ENCODE data around the gene LINC01488.

Gene LINC01488

DNA sequence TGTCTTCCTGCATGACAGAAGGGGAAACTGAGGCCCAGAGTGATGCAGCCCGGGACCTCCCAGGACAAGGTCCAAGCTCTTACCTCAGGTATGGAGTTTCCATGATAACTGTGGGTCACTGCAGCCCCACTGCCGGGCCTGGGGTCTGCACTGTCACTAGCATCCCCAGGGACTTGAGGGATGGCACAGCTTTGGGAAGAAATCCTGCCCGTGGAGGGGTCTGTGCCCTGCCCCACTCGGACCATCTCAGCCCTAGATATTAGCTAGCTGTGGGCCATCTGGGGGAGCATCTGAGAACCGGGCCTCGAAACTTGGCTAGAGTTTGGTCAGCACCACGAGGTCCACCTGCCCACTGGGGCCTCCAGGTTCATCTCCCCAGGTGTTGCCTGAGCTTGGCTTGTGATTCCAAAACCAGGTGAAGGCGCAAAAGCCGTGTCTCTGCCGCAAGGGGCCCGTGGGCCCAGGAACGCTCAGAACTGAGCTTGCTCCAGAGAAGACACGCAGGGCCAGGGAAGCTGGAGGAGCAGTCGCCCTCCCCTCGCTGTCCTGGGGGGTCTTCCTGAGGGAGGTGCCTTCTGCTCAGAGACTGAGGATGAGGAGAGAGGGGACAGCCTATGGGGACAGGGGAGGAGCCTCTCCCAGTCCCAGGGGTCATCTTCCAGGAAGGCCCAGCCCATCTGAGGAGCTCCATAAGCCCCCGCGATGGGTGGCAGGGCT lies 4.8 kb downstream of the LINC01488 start:
- ATAC-seq, result no peak
- TF ChIP-seq, protein P1, sequence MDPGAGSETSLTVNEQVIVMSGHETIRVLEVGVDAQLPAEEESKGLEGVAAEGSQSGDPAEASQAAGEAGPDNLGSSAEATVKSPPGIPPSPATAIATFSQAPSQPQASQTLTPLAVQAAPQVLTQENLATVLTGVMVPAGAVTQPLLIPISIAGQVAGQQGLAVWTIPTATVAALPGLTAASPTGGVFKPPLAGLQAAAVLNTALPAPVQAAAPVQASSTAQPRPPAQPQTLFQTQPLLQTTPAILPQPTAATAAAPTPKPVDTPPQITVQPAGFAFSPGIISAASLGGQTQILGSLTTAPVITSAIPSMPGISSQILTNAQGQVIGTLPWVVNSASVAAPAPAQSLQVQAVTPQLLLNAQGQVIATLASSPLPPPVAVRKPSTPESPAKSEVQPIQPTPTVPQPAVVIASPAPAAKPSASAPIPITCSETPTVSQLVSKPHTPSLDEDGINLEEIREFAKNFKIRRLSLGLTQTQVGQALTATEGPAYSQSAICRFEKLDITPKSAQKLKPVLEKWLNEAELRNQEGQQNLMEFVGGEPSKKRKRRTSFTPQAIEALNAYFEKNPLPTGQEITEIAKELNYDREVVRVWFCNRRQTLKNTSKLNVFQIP (CRISPR knock-in tag; IDR thresholded peaks at IDR 0.05; ENCODE audit: borderline replicate concordance, low read depth), result no peak
- TF ChIP-seq BACH2 (CRISPR knock-in tag; IDR thresholded peaks at IDR 0.05; ENCODE audit: borderline replicate concordance) (no peak), ZFP3 (CRISPR knock-in tag; IDR thresholded peaks at IDR 0.05) (no peak), ZNF565 (CRISPR knock-in tag; conservative IDR thresholded peaks at IDR 0.05; ENCODE audit: low read depth) (no peak), ZFP30 (CRISPR knock-in tag; IDR thresholded peaks at IDR 0.05) (no peak), ZNF70 (CRISPR knock-in tag; IDR thresholded peaks at IDR 0.05) (no peak), ARNTL (CRISPR knock-in tag; IDR thresholded peaks at IDR 0.05; ENCODE audit: borderline replicate concordance, low read depth) (no peak), SNAI2 (CRISPR knock-in tag; IDR thresholded peaks at IDR 0.05) (no peak), ISL1 (CRISPR knock-in tag; IDR thresholded peaks at IDR 0.05) (no peak), CSDC2 (CRISPR knock-in tag; IDR thresholded peaks at IDR 0.05) (no peak), TCF4 (CRISPR knock-in tag; IDR thresholded peaks at IDR 0.05; ENCODE audit: borderline replicate concordance) (no peak), RARB (CRISPR knock-in tag; IDR thresholded peaks at IDR 0.05) (no peak), OSR1 (CRISPR knock-in tag; IDR thresholded peaks at IDR 0.05) (no peak), ZNF8 (CRISPR knock-in tag; IDR thresholded peaks at IDR 0.05) (no peak), ESRRG (CRISPR knock-in tag; IDR thresholded peaks at IDR 0.05) (no peak), GLIS3 (CRISPR knock-in tag; IDR thresholded peaks at IDR 0.05) (no peak), ZC3H10 (CRISPR knock-in tag; IDR thresholded peaks at IDR 0.05) (no peak)
- TF ChIP-seq, protein P2, sequence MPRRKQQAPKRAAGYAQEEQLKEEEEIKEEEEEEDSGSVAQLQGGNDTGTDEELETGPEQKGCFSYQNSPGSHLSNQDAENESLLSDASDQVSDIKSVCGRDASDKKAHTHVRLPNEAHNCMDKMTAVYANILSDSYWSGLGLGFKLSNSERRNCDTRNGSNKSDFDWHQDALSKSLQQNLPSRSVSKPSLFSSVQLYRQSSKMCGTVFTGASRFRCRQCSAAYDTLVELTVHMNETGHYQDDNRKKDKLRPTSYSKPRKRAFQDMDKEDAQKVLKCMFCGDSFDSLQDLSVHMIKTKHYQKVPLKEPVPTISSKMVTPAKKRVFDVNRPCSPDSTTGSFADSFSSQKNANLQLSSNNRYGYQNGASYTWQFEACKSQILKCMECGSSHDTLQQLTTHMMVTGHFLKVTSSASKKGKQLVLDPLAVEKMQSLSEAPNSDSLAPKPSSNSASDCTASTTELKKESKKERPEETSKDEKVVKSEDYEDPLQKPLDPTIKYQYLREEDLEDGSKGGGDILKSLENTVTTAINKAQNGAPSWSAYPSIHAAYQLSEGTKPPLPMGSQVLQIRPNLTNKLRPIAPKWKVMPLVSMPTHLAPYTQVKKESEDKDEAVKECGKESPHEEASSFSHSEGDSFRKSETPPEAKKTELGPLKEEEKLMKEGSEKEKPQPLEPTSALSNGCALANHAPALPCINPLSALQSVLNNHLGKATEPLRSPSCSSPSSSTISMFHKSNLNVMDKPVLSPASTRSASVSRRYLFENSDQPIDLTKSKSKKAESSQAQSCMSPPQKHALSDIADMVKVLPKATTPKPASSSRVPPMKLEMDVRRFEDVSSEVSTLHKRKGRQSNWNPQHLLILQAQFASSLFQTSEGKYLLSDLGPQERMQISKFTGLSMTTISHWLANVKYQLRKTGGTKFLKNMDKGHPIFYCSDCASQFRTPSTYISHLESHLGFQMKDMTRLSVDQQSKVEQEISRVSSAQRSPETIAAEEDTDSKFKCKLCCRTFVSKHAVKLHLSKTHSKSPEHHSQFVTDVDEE (CRISPR knock-in tag; IDR thresholded peaks at IDR 0.05), result no peak
- TF ChIP-seq, protein P3, sequence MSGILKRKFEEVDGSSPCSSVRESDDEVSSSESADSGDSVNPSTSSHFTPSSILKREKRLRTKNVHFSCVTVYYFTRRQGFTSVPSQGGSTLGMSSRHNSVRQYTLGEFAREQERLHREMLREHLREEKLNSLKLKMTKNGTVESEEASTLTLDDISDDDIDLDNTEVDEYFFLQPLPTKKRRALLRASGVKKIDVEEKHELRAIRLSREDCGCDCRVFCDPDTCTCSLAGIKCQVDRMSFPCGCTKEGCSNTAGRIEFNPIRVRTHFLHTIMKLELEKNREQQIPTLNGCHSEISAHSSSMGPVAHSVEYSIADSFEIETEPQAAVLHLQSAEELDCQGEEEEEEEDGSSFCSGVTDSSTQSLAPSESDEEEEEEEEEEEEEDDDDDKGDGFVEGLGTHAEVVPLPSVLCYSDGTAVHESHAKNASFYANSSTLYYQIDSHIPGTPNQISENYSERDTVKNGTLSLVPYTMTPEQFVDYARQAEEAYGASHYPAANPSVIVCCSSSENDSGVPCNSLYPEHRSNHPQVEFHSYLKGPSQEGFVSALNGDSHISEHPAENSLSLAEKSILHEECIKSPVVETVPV (CRISPR knock-in tag; IDR thresholded peaks at IDR 0.05), result no peak
- TF ChIP-seq, protein P4, sequence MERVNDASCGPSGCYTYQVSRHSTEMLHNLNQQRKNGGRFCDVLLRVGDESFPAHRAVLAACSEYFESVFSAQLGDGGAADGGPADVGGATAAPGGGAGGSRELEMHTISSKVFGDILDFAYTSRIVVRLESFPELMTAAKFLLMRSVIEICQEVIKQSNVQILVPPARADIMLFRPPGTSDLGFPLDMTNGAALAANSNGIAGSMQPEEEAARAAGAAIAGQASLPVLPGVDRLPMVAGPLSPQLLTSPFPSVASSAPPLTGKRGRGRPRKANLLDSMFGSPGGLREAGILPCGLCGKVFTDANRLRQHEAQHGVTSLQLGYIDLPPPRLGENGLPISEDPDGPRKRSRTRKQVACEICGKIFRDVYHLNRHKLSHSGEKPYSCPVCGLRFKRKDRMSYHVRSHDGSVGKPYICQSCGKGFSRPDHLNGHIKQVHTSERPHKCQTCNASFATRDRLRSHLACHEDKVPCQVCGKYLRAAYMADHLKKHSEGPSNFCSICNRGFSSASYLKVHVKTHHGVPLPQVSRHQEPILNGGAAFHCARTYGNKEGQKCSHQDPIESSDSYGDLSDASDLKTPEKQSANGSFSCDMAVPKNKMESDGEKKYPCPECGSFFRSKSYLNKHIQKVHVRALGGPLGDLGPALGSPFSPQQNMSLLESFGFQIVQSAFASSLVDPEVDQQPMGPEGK (CRISPR knock-in tag; IDR thresholded peaks at IDR 0.05; ENCODE audit: borderline replicate concordance), result no peak

DNA sequence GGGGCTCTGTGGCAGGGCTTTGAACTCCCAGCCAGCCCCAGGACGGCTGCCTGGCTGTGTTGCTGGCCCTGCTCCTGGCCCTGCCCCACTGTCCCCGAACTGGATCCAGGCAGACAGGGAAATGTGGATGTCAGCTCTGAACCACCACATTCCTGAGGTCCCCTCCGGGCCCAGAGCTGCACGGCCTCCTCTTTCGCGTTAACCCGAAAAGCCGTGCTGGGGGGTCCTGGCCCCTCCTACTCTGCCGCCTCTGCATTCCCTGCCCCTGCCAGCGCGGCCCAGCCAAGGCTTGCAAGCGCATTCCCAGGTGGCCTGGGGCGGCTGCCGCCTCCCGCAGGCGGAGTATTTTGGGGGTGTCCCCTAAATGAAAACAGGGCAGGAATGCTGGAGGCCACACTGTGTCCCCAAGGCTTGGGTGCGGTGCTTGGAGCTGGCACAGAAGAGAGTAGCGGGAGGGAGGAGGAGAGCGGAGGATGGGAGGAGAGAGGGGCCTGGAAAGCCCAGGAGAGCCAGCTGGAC lies 5.4 kb downstream of the LINC01488 start:
- no peak for ATAC-seq
- no peak for TF ChIP-seq ESRRG (CRISPR knock-in tag; IDR thresholded peaks at IDR 0.05)
- TF ChIP-seq ZC3H10 (CRISPR knock-in tag; IDR thresholded peaks at IDR 0.05), result no peak
- TF ChIP-seq CSDC2 (CRISPR knock-in tag; IDR thresholded peaks at IDR 0.05), result no peak
- TF ChIP-seq, protein P5, sequence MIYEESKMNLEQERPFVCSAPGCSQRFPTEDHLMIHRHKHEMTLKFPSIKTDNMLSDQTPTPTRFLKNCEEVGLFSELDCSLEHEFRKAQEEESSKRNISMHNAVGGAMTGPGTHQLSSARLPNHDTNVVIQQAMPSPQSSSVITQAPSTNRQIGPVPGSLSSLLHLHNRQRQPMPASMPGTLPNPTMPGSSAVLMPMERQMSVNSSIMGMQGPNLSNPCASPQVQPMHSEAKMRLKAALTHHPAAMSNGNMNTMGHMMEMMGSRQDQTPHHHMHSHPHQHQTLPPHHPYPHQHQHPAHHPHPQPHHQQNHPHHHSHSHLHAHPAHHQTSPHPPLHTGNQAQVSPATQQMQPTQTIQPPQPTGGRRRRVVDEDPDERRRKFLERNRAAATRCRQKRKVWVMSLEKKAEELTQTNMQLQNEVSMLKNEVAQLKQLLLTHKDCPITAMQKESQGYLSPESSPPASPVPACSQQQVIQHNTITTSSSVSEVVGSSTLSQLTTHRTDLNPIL (CRISPR knock-in tag; IDR thresholded peaks at IDR 0.05; ENCODE audit: low read depth), result no peak
- TF ChIP-seq SNAI2 (CRISPR knock-in tag; IDR thresholded peaks at IDR 0.05), result no peak
- no peak for TF ChIP-seq BACH2 (CRISPR knock-in tag; IDR thresholded peaks at IDR 0.05; ENCODE audit: borderline replicate concordance)
- TF ChIP-seq ISL1 (CRISPR knock-in tag; IDR thresholded peaks at IDR 0.05), result no peak
- no peak for TF ChIP-seq ZFP30 (CRISPR knock-in tag; IDR thresholded peaks at IDR 0.05)
- TF ChIP-seq ARNTL (CRISPR knock-in tag; IDR thresholded peaks at IDR 0.05; ENCODE audit: borderline replicate concordance, low read depth), result no peak
- TF ChIP-seq, protein P2 (CRISPR knock-in tag; IDR thresholded peaks at IDR 0.05), result no peak
- TF ChIP-seq ZNF565 (CRISPR knock-in tag; conservative IDR thresholded peaks at IDR 0.05; ENCODE audit: low read depth), result no peak
- TF ChIP-seq RARB (CRISPR knock-in tag; IDR thresholded peaks at IDR 0.05), result no peak
- TF ChIP-seq, protein P1 (CRISPR knock-in tag; IDR thresholded peaks at IDR 0.05; ENCODE audit: borderline replicate concordance, low read depth), result no peak
- TF ChIP-seq, protein P3 (CRISPR knock-in tag; IDR thresholded peaks at IDR 0.05), result no peak
- TF ChIP-seq GLIS3 (CRISPR knock-in tag; IDR thresholded peaks at IDR 0.05), result no peak
- TF ChIP-seq TOX (CRISPR knock-in tag; IDR thresholded peaks at IDR 0.05; ENCODE audit: borderline replicate concordance), result no peak
